Measurements from ENCODE around the gene SCUBE3. TPM values are rescaled to one million over a fixed set of nuclear protein-coding genes. Genes with fewer than 3 reads are reported as not detected.
A peak's percentile ranks its signal among the peaks of the same experiment; 100 is the strongest.

SCUBE3 gene
- total RNA-seq, 1 donor from 2014 or later = 1.2 TPM

DNA sequence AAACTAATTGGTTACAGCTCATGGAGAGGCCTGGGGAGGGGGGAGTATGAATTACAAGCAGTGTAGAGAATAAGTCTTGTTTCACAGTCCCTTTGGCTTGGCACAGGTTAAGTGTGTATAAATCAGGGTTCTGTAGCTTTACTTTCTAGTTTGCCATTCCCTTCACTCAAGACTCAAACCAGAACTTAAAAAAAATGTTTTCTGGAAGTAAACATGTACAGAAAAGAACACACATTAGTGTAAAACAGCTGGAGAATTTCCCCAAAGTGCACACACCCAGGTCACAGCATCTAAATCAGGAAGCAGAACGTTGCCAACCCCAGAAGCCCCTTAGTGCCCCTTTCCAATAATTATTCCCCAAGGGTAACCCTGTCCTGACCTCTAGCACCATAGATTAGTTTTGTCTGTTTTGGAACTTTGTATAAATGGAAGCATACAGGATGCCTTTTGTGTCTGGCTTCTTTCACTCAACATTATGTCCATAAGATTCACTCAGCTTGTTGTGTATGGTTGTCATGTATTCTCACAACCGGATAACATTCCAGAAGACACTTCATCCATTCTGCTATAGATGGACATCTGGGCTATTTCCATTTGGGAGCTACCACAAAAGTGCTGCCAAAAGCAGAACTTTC, 33.7 kb upstream of the SCUBE3 start:
- TF ChIP-seq, protein P1, sequence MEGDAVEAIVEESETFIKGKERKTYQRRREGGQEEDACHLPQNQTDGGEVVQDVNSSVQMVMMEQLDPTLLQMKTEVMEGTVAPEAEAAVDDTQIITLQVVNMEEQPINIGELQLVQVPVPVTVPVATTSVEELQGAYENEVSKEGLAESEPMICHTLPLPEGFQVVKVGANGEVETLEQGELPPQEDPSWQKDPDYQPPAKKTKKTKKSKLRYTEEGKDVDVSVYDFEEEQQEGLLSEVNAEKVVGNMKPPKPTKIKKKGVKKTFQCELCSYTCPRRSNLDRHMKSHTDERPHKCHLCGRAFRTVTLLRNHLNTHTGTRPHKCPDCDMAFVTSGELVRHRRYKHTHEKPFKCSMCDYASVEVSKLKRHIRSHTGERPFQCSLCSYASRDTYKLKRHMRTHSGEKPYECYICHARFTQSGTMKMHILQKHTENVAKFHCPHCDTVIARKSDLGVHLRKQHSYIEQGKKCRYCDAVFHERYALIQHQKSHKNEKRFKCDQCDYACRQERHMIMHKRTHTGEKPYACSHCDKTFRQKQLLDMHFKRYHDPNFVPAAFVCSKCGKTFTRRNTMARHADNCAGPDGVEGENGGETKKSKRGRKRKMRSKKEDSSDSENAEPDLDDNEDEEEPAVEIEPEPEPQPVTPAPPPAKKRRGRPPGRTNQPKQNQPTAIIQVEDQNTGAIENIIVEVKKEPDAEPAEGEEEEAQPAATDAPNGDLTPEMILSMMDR (conservative IDR thresholded peaks at IDR 0.05; ENCODE audit: low read depth, low read length) = no peak
- DNase-seq (ENCODE audit: low read depth) = no peak
- no peak overlapping the region for H3K4me3 ChIP-seq (ENCODE audit: low read depth, low read length)

DNA sequence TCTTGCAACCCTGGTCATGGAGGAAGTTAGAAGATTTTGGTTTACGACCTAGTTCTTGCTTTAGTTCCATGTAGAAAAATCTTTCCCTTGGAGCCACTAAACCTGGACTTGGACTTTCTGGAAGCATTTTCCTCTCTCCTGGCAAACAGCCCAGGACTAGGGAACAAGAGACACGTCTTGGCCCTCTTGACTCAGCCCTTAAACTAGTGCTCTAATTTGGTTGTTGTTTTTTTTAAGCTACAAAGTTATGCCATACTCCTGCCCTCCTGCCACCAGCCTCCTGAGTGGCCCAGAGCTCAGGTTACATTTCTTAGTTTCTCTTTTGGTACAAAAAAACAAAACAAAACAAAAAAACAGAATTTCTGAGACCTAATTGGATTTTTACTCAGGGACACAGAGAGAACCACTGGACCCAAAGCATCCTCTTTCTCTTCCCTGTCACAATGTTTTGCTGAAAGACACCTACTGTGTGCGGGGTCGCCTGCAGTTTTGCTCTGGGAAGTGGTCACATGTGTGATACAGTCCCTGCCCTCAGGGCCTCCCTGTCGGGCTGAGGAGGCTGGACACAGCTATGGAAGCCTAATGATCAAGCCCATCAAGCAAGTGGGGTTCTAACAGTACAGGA, 32.3 kb upstream of the SCUBE3 start:
- no peak for DNase-seq (ENCODE audit: low read depth)
- TF ChIP-seq, protein P1 (conservative IDR thresholded peaks at IDR 0.05; ENCODE audit: low read depth, low read length) = no peak
- H3K4me3 ChIP-seq (ENCODE audit: low read depth, low read length) = peak overlapping the region; percentile 1

DNA sequence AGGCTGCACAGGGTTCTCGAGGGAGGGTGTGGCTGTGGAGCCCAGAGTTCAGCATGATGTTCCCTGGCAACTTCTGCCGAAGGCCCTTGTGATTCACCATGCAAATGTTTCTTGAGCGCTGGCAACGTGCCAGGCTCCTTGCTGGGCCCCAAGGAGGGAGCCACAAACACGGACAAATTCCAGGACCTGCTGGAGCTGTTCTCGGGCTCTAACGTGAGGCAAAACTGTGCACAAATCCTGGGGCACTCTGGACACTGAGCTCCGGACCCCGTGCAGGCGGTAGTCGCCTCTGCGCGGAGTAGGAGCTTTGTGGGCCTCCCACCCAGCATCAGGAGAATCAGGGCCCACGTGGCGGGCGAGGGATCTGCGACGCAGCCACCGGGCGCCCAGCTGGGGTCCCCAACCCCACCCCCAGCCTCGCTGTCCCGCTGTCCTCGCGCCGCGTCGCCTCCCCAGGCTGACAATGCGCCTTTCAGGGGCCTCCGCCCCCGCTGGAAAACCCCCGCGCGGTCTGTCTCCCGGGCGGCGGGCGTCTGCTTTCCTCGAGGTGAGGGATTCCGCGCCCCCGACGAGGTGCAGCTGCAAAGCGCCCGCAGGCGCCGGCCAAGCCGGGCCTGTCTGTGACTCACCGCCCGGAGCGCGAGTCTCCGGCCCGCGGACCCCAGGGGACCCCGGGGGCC, 31.7 kb upstream of the SCUBE3 start:
- H3K4me3 ChIP-seq (ENCODE audit: low read depth, low read length) = no peak overlapping the region
- DNase-seq (ENCODE audit: low read depth) = no peak
- TF ChIP-seq, protein P1 (conservative IDR thresholded peaks at IDR 0.05; ENCODE audit: low read depth, low read length) = no peak

DNA sequence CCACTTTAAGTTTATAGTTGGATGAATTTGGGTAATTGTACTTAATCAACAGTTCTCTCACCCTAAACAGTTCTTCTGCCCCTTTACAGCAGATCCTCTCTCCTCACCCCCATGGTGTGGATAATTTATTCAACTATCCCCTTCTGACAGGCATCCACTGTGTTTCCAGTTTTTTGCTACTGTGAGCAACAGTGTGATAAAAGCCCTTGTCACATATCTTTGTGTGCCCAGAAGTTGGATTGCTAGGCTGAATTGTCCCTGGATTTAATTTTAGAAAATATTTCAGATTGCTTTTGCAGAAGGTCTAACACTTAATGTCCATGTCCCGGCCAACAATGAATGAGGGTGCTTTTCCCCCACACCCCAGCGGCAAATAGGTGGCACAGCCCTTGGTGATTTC, 30.5 kb upstream of the SCUBE3 start:
- H3K4me3 ChIP-seq (ENCODE audit: low read depth, low read length) = no peak overlapping the region
- TF ChIP-seq, protein P1 (conservative IDR thresholded peaks at IDR 0.05; ENCODE audit: low read depth, low read length) = no peak
- DNase-seq (ENCODE audit: low read depth) = no peak

DNA sequence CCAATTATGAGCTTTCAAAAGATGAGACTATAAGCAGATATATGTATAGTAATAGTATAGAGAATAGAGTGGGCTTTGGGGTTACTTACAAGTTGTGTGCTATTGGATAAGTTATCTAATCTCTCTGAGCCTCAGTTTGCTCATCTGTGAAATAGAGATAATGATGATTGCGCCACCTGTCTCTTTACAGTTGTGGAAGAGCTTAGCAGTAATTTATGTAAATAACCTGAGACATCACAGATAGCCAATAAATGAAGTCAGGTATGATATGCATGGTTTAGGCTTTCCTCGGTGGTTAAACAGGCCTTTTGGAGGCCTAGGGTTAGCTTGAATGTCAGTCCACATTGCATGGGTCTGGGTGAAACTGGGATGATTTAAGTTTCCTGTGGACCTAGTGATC, 29.8 kb upstream of the SCUBE3 start:
- H3K4me3 ChIP-seq (ENCODE audit: low read depth, low read length) = no peak overlapping the region
- TF ChIP-seq, protein P1 (conservative IDR thresholded peaks at IDR 0.05; ENCODE audit: low read depth, low read length) = no peak
- DNase-seq (ENCODE audit: low read depth) = no peak

DNA sequence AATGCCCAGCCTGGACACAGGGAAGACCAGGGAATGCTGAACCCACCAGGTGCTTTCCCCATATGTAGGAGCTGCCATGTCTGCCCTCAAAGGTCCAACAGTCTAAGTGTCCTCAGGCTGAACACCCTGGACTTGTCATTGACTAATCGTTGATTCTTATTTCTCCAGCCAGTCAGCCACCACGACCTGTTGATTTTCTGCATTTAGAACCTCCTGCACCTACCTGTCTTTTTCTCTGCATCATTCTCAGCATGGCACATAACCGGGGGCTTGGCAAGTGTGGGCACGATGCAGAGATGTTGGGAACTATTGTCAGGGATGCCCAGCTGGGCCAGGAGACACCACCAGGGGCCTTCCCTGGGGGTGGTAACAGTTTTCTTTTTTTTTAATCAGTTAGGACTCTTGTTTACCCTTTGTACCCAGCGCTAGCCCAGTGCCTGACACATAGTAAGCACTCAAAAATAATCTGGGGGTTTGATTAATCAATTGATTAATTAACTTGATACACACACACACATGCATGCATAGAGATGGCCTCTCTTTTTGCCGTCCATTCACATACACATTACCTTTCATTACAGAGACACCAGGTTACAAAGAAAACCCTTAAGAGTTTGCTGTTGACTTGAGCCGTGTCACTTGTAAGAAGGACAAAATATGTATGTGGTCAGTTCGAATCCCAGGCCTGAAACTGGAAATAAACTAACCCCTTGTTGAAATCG, 29.0 kb upstream of the SCUBE3 start:
- DNase-seq (ENCODE audit: low read depth) = no peak
- TF ChIP-seq, protein P1 (conservative IDR thresholded peaks at IDR 0.05; ENCODE audit: low read depth, low read length) = no peak
- no peak overlapping the region for H3K4me3 ChIP-seq (ENCODE audit: low read depth, low read length)

All from epithelial cell of proximal tubule (primary cell).